PFSK-1 (cell line): ENCODE results near the gene KIRREL3.

ENCODE experiments used
- FOXP2 ChIP-seq: optimal IDR thresholded peaks from 2 replicates; pipeline ENCODE3; 2011; ENCODE audit warnings: borderline replicate concordance, control low read depth, inconsistent platforms; ENCODE audit not compliant: insufficient read depth; ENCODE audit errors: extremely low read length, extremely low read depth
- POLR2AphosphoS5 ChIP-seq: IDR thresholded peaks from 2 replicates; pipeline ENCODE4 v1.6.1; 2012; ENCODE audit warnings: low read depth, mild to moderate bottlenecking, control low read depth, low read length, moderate library complexity
- SIN3A ChIP-seq: IDR thresholded peaks from 2 replicates; pipeline ENCODE4 v1.6.1; 2012; ENCODE audit warnings: mild to moderate bottlenecking, low read length, moderate library complexity, borderline replicate concordance; ENCODE audit not compliant: insufficient read depth
- TAF1 ChIP-seq: IDR thresholded peaks from 2 replicates; pipeline ENCODE4 v1.6.1; 2012; ENCODE audit warnings: low read length, control low read depth, borderline replicate concordance; ENCODE audit not compliant: insufficient read depth
- TF ChIP-seq, protein P1 (sequence below), 2 experiments: IDR thresholded peaks; 2 replicates each; pipeline versions ENCODE4 v1.6.1 to v1.8.0; 2011 to 2012; ENCODE audit warnings: low read depth in 2 of 2, low read length in 2 of 2, control low read depth in 1 of 2, inconsistent platforms in 1 of 2, mild to moderate bottlenecking in 1 of 2, moderate library complexity in 1 of 2; ENCODE audit not compliant: insufficient read depth in 1 of 2

DNA sequence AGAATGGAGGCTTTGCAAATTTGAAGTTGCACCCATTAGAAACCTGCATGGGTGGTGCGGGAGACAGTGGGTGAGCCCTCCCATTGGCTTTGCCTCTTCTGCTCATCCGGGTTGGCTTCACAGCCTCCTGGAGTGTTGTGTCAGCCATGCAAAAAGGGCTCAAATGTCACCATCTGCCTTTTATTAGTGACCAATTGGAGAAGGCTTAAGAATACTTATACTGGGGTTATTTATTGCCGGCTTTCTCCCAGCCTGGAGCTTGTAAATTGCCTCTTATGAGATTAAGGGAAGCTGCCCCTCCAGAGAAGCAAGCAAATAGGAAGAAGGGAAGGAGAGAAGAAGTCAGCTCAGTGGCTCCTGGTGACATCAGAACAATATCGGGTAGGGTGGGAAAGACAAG is 462.5 kb downstream of the KIRREL3 start:
- TF ChIP-seq TAF1 (no peak), SIN3A (no peak), POLR2AphosphoS5 (no peak), FOXP2 (no peak)
- TF ChIP-seq, protein P1, sequence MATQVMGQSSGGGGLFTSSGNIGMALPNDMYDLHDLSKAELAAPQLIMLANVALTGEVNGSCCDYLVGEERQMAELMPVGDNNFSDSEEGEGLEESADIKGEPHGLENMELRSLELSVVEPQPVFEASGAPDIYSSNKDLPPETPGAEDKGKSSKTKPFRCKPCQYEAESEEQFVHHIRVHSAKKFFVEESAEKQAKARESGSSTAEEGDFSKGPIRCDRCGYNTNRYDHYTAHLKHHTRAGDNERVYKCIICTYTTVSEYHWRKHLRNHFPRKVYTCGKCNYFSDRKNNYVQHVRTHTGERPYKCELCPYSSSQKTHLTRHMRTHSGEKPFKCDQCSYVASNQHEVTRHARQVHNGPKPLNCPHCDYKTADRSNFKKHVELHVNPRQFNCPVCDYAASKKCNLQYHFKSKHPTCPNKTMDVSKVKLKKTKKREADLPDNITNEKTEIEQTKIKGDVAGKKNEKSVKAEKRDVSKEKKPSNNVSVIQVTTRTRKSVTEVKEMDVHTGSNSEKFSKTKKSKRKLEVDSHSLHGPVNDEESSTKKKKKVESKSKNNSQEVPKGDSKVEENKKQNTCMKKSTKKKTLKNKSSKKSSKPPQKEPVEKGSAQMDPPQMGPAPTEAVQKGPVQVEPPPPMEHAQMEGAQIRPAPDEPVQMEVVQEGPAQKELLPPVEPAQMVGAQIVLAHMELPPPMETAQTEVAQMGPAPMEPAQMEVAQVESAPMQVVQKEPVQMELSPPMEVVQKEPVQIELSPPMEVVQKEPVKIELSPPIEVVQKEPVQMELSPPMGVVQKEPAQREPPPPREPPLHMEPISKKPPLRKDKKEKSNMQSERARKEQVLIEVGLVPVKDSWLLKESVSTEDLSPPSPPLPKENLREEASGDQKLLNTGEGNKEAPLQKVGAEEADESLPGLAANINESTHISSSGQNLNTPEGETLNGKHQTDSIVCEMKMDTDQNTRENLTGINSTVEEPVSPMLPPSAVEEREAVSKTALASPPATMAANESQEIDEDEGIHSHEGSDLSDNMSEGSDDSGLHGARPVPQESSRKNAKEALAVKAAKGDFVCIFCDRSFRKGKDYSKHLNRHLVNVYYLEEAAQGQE (IDR thresholded peaks at IDR 0.05; ENCODE audit: insufficient read depth in 1 of 2, low read depth in 2 of 2, low read length in 2 of 2), result no peak
